ENCODE measurements around the gene KLF11.

KLF11 gene

GRCh38 chr2:10067330-10067729 is 24.0 kb downstream of the KLF11 start:
- no peak for ATAC-seq

GRCh38 chr2:10067881-10068280 is 24.5 kb downstream of the KLF11 start:
- ATAC-seq = no peak

- no peak for ATAC-seq
Observed at GRCh38 chr2:10071176-10071575, 27.8 kb downstream of the KLF11 start.

- no peak for ATAC-seq
Observed at GRCh38 chr2:10071595-10071994, 28.2 kb downstream of the KLF11 start.

- ATAC-seq = peak; percentile 86
Observed at GRCh38 chr2:10072656-10073480, 29.5 kb downstream of the KLF11 start.

- ATAC-seq = no peak
Observed at GRCh38 chr2:10073706-10074105, 30.4 kb downstream of the KLF11 start.

- ATAC-seq = no peak
Observed at GRCh38 chr2:10075101-10075500, 31.8 kb downstream of the KLF11 start.

GRCh38 chr2:10075571-10076209 is 32.3 kb downstream of the KLF11 start:
- ATAC-seq = no peak

- no peak for ATAC-seq
Observed at GRCh38 chr2:10076511-10076910, 33.2 kb downstream of the KLF11 start.

GRCh38 chr2:10076988-10077527 is 33.7 kb downstream of the KLF11 start:
- no peak for ATAC-seq

GRCh38 chr2:10078001-10078400 is 34.7 kb downstream of the KLF11 start:
- no peak for ATAC-seq

- no peak for ATAC-seq
Observed at GRCh38 chr2:10078704-10079265, 35.4 kb downstream of the KLF11 start.

- peak; percentile 34 to 35 for ATAC-seq
Observed at GRCh38 chr2:10079266-10079869, 36.0 kb downstream of the KLF11 start.

GRCh38 chr2:10079870-10080535 is 36.7 kb downstream of the KLF11 start, which contains the start of gene CYS1:
CYS1 (minus strand) TSS chr2:10080411; CDS start chr2:10080223, 188 bp downstream.
- ATAC-seq = peak; percentile 26 to 42

- no peak for ATAC-seq
Observed at GRCh38 chr2:10080536-10081304, 37.4 kb downstream of the KLF11 start.

- ATAC-seq = no peak
Observed at GRCh38 chr2:10083046-10083445, 39.7 kb downstream of the KLF11 start.

- no peak for ATAC-seq
Observed at GRCh38 chr2:10083692-10084211, 40.4 kb downstream of the KLF11 start.

GRCh38 chr2:10084223-10084865 is 41.0 kb downstream of the KLF11 start:
- no peak for ATAC-seq

- no peak for ATAC-seq
Observed at GRCh38 chr2:10085043-10085667, 41.8 kb downstream of the KLF11 start.

- ATAC-seq = no peak
Observed at GRCh38 chr2:10085668-10086059, 42.3 kb downstream of the KLF11 start.
